NCI-H2029 treated with DMSO at 0.1 percent for 48 hours (cell line): Measurements from ENCODE around the gene COPG1.
"Not testable (repeated sequence)": the region's sequence is repeated elsewhere in the genome, so short reads cannot be mapped to it uniquely, and the experiment has no call there.

Source experiments
- DNase-seq: peaks from one replicate; lab custom pipeline; 2025; lab: John Stamatoyannopoulos, UW

Gene COPG1

GRCh38 chr3:129245141-129245540 is 4.3 kb upstream of the COPG1 start:
- no peak for DNase-seq

- DNase-seq, result peak; percentile 59
Measured at GRCh38 chr3:129245641-129246306, 3.6 kb upstream of the COPG1 start.

- no peak for DNase-seq
Measured at GRCh38 chr3:129246636-129247035, 2.8 kb upstream of the COPG1 start.

GRCh38 chr3:129248286-129248979 is 973 bp upstream of the COPG1 start:
- no peak for DNase-seq

GRCh38 chr3:129252748-129253147 is 3.3 kb downstream of the COPG1 start:
- no peak for DNase-seq

GRCh38 chr3:129254536-129255230 is 5.3 kb downstream of the COPG1 start:
- DNase-seq, result no peak

GRCh38 chr3:129256270-129256669 is 6.9 kb downstream of the COPG1 start:
- DNase-seq, result no peak

GRCh38 chr3:129257609-129258008 is 8.2 kb downstream of the COPG1 start:
- DNase-seq, result no peak

- no peak for DNase-seq
Measured at GRCh38 chr3:129259612-129260477, 10.4 kb downstream of the COPG1 start.

GRCh38 chr3:129260606-129261005 is 11.2 kb downstream of the COPG1 start:
- DNase-seq, result no peak

GRCh38 chr3:129261894-129262293 is 12.5 kb downstream of the COPG1 start:
- DNase-seq, result no peak

- no peak for DNase-seq
Measured at GRCh38 chr3:129263161-129263910, 13.9 kb downstream of the COPG1 start.

GRCh38 chr3:129264994-129265393 is 15.6 kb downstream of the COPG1 start:
- not testable (repeated sequence) for DNase-seq

GRCh38 chr3:129266651-129267050 is 17.2 kb downstream of the COPG1 start:
- no peak for DNase-seq

- DNase-seq, result no peak
Measured at GRCh38 chr3:129268396-129268795, 19.0 kb downstream of the COPG1 start.

- no peak for DNase-seq
Measured at GRCh38 chr3:129271674-129272073, 22.3 kb downstream of the COPG1 start.

- DNase-seq, result no peak
Measured at GRCh38 chr3:129276385-129276784, 27.0 kb downstream of the COPG1 start.

- DNase-seq, result no peak
Measured at GRCh38 chr3:129277829-129278271, 28.4 kb downstream of the COPG1 start.

- peak; percentile 38 for DNase-seq
Measured at GRCh38 chr3:129278439-129278965, 29.1 kb downstream of the COPG1 start, which contains the start of gene HMCES. HMCES (plus strand) TSS chr3:129278870; CDS start chr3:129279733, 863 bp downstream.

- DNase-seq, result no peak
Measured at GRCh38 chr3:129278966-129279906, 29.8 kb downstream of the COPG1 start.
